ENCODE data around the gene ANKRD44. TPM values are rescaled to one million over a fixed set of nuclear protein-coding genes. Genes with fewer than 3 reads are reported as not detected.

The ANKRD44 gene
- total and polyA plus RNA-seq, 4 donors: 25.9 to 63.5 (median 31.5) TPM

GRCh38 chr2:197307933-197308521 lies 2.6 kb downstream of the ANKRD44 start:
- no peak overlapping the region for H3K4me3 ChIP-seq (ENCODE audit: low read depth, low read length)
- H3K27ac ChIP-seq (ENCODE audit: low read depth, low read length): peak overlapping the region; percentile 17
- WGBS (ENCODE audit: insufficient coverage): 92% methylated on average over 4 of the region's 7 CpGs
- peaks cover 20% of the 10 kb centered on the region for H3K4me1 ChIP-seq (ENCODE audit: control insufficient read depth, insufficient read depth, low read length)
- DNase-seq (ENCODE audit: low read depth in 4 of 6, low spot score in 6 of 6): no peak
- H3K9me3 ChIP-seq (ENCODE audit: control insufficient read depth, insufficient read depth, low read length): no peaks in the 10 kb centered on the region
- H3K27me3 ChIP-seq (ENCODE audit: control insufficient read depth, insufficient read depth, low read length): no peaks in the 10 kb centered on the region
- no peaks in the 10 kb centered on the region for H3K36me3 ChIP-seq (ENCODE audit: control insufficient read depth, insufficient read depth, low read length)

- Histone ChIP-seq H3K4me3 (ENCODE audit: low read depth, low read length) (no peak overlapping the region), H3K27me3 (ENCODE audit: control insufficient read depth, insufficient read depth, low read length) (no peaks in the 10 kb centered on the region), H3K27ac (ENCODE audit: low read depth, low read length) (peak overlapping the region; percentile 17), H3K9me3 (ENCODE audit: control insufficient read depth, insufficient read depth, low read length) (no peaks in the 10 kb centered on the region), H3K36me3 (ENCODE audit: control insufficient read depth, insufficient read depth, low read length) (no peaks in the 10 kb centered on the region), H3K4me1 (ENCODE audit: control insufficient read depth, insufficient read depth, low read length) (peaks cover 20% of the 10 kb centered on the region)
- peak in 2 of 6 donors; percentile 20 to 48 for DNase-seq (ENCODE audit: low read depth in 4 of 6, low spot score in 6 of 6)
- no CpG with 5 or more reads among the region's 1 CpG for WGBS (ENCODE audit: insufficient coverage)
These were observed 3.2 kb downstream of the ANKRD44 start for GRCh38 chr2:197307236-197307932.

- no peak overlapping the region for H3K4me3 ChIP-seq (ENCODE audit: low read depth, low read length)
- peak in 1 of 6 donors; percentile 85 for DNase-seq (ENCODE audit: low read depth in 4 of 6, low spot score in 6 of 6)
- H3K27ac ChIP-seq (ENCODE audit: low read depth, low read length): peak overlapping the region; percentile 36
- H3K9me3 ChIP-seq (ENCODE audit: control insufficient read depth, insufficient read depth, low read length): no peaks in the 10 kb centered on the region
- 51% methylated on average over 2 of the region's 3 CpGs for WGBS (ENCODE audit: insufficient coverage)
- H3K27me3 ChIP-seq (ENCODE audit: control insufficient read depth, insufficient read depth, low read length): no peaks in the 10 kb centered on the region
- H3K36me3 ChIP-seq (ENCODE audit: control insufficient read depth, insufficient read depth, low read length): no peaks in the 10 kb centered on the region
- peaks cover 20% of the 10 kb centered on the region for H3K4me1 ChIP-seq (ENCODE audit: control insufficient read depth, insufficient read depth, low read length)
These were observed 3.9 kb downstream of the ANKRD44 start for GRCh38 chr2:197306696-197307040.

- no peak for DNase-seq (ENCODE audit: low read depth in 4 of 6, low spot score in 6 of 6)
- H3K4me3 ChIP-seq (ENCODE audit: low read depth, low read length): no peak overlapping the region
- no peaks in the 10 kb centered on the region for H3K36me3 ChIP-seq (ENCODE audit: control insufficient read depth, insufficient read depth, low read length)
- no peaks in the 10 kb centered on the region for H3K27me3 ChIP-seq (ENCODE audit: control insufficient read depth, insufficient read depth, low read length)
- H3K4me1 ChIP-seq (ENCODE audit: control insufficient read depth, insufficient read depth, low read length): peaks cover 20% of the 10 kb centered on the region
- H3K27ac ChIP-seq (ENCODE audit: low read depth, low read length): peak overlapping the region; percentile 36
- WGBS (ENCODE audit: insufficient coverage): 97% methylated on average over 3 of the region's 5 CpGs
- H3K9me3 ChIP-seq (ENCODE audit: control insufficient read depth, insufficient read depth, low read length): no peaks in the 10 kb centered on the region
These were observed 4.4 kb downstream of the ANKRD44 start for GRCh38 chr2:197306024-197306695.

- H3K36me3 ChIP-seq (ENCODE audit: control insufficient read depth, insufficient read depth, low read length): no peaks in the 10 kb centered on the region
- no peak for DNase-seq (ENCODE audit: low read depth in 4 of 6, low spot score in 6 of 6)
These were observed 6.0 kb downstream of the ANKRD44 start for GRCh38 chr2:197304556-197305011.

GRCh38 chr2:197300139-197300538 lies 10.4 kb downstream of the ANKRD44 start:
- Histone ChIP-seq H3K4me3 (ENCODE audit: low read depth, low read length) (no peak overlapping the region), H3K27ac (ENCODE audit: low read depth, low read length) (no peak overlapping the region), H3K27me3 (ENCODE audit: control insufficient read depth, insufficient read depth, low read length) (no peaks in the 10 kb centered on the region), H3K9me3 (ENCODE audit: control insufficient read depth, insufficient read depth, low read length) (no peaks in the 10 kb centered on the region), H3K4me1 (ENCODE audit: control insufficient read depth, insufficient read depth, low read length) (no peaks in the 10 kb centered on the region), H3K36me3 (ENCODE audit: control insufficient read depth, insufficient read depth, low read length) (no peaks in the 10 kb centered on the region)
- DNase-seq (ENCODE audit: low read depth in 4 of 6, low spot score in 6 of 6): no peak
- 96% methylated on average over 2 of the region's 2 CpGs for WGBS (ENCODE audit: insufficient coverage)

More at GRCh38 chr2:197304556-197305011, 6.0 kb downstream of the ANKRD44 start:
- WGBS (ENCODE audit: insufficient coverage): 92% methylated on average over 3 of the region's 3 CpGs
- Histone ChIP-seq H3K9me3 (ENCODE audit: control insufficient read depth, insufficient read depth, low read length) (no peaks in the 10 kb centered on the region), H3K4me1 (ENCODE audit: control insufficient read depth, insufficient read depth, low read length) (peaks cover 13% of the 10 kb centered on the region), H3K27me3 (ENCODE audit: control insufficient read depth, insufficient read depth, low read length) (no peaks in the 10 kb centered on the region), H3K27ac (ENCODE audit: low read depth, low read length) (no peak overlapping the region), H3K4me3 (ENCODE audit: low read depth, low read length) (no peak overlapping the region)

GRCh38 chr2:197298609-197299008 lies 12.0 kb downstream of the ANKRD44 start:
- Histone ChIP-seq H3K36me3 (ENCODE audit: control insufficient read depth, insufficient read depth, low read length) (no peaks in the 10 kb centered on the region), H3K4me3 (ENCODE audit: low read depth, low read length) (no peak overlapping the region), H3K27ac (ENCODE audit: low read depth, low read length) (no peak overlapping the region), H3K9me3 (ENCODE audit: control insufficient read depth, insufficient read depth, low read length) (no peaks in the 10 kb centered on the region), H3K4me1 (ENCODE audit: control insufficient read depth, insufficient read depth, low read length) (no peaks in the 10 kb centered on the region), H3K27me3 (ENCODE audit: control insufficient read depth, insufficient read depth, low read length) (no peaks in the 10 kb centered on the region)
- WGBS (ENCODE audit: insufficient coverage): 93% methylated on average over 3 of the region's 4 CpGs
- no peak for DNase-seq (ENCODE audit: low read depth in 4 of 6, low spot score in 6 of 6)

GRCh38 chr2:197297772-197298318 lies 12.7 kb downstream of the ANKRD44 start:
- Histone ChIP-seq H3K27me3 (ENCODE audit: control insufficient read depth, insufficient read depth, low read length) (no peaks in the 10 kb centered on the region), H3K9me3 (ENCODE audit: control insufficient read depth, insufficient read depth, low read length) (no peaks in the 10 kb centered on the region), H3K4me3 (ENCODE audit: low read depth, low read length) (no peak overlapping the region), H3K36me3 (ENCODE audit: control insufficient read depth, insufficient read depth, low read length) (no peaks in the 10 kb centered on the region), H3K27ac (ENCODE audit: low read depth, low read length) (no peak overlapping the region), H3K4me1 (ENCODE audit: control insufficient read depth, insufficient read depth, low read length) (no peaks in the 10 kb centered on the region)
- WGBS (ENCODE audit: insufficient coverage): 83% methylated on average over 2 of the region's 4 CpGs
- no peak for DNase-seq (ENCODE audit: low read depth in 4 of 6, low spot score in 6 of 6)

GRCh38 chr2:197297266-197297665 lies 13.3 kb downstream of the ANKRD44 start:
- Histone ChIP-seq H3K4me1 (ENCODE audit: control insufficient read depth, insufficient read depth, low read length) (no peaks in the 10 kb centered on the region), H3K27me3 (ENCODE audit: control insufficient read depth, insufficient read depth, low read length) (no peaks in the 10 kb centered on the region), H3K4me3 (ENCODE audit: low read depth, low read length) (no peak overlapping the region), H3K9me3 (ENCODE audit: control insufficient read depth, insufficient read depth, low read length) (no peaks in the 10 kb centered on the region), H3K36me3 (ENCODE audit: control insufficient read depth, insufficient read depth, low read length) (no peaks in the 10 kb centered on the region), H3K27ac (ENCODE audit: low read depth, low read length) (no peak overlapping the region)
- no peak for DNase-seq (ENCODE audit: low read depth in 4 of 6, low spot score in 6 of 6)
- 67% methylated on average over 1 of the region's 2 CpGs for WGBS (ENCODE audit: insufficient coverage)

All from spinal cord (tissue), 10 donors.